WTC11 (cell line): Measurements from ENCODE around the gene JTB. TPM values are rescaled to one million over a fixed set of nuclear protein-coding genes. Genes with fewer than 3 reads are reported as not detected.

ENCODE experiments used
- ARID4B ChIP-seq: sonication (generic); formaldehyde crosslinking; IDR thresholded peaks from 2 replicates; pipeline ENCODE4 v1.8.0; 2023; ENCODE audit warnings: missing genetic modification reagents, mild to moderate bottlenecking, borderline replicate concordance
- FOXJ3 ChIP-seq: sonication (generic); formaldehyde crosslinking; IDR thresholded peaks from 2 replicates; pipeline ENCODE4 v1.9.0; 2021; ENCODE audit warnings: missing genetic modification reagents, mild to moderate bottlenecking, borderline replicate concordance
- FOXP1 ChIP-seq: sonication (generic); formaldehyde crosslinking; IDR thresholded peaks from 2 replicates; pipeline ENCODE4 v1.8.0; 2022; ENCODE audit warnings: missing genetic modification reagents, mild to moderate bottlenecking, moderate library complexity, borderline replicate concordance
- HMGA2 ChIP-seq: fragments of 250-450 bp; sonication (Bioruptor Pico); IDR thresholded peaks from 2 replicates; pipeline ENCODE4 v1.4.0; 2021; ENCODE audit warnings: mild to moderate bottlenecking, moderate library complexity
- IRF2 ChIP-seq: sonication (generic); formaldehyde crosslinking; IDR thresholded peaks from 2 replicates; pipeline ENCODE4 v1.8.0; 2022; ENCODE audit warnings: low read depth, missing genetic modification reagents, borderline replicate concordance
- MYBL2 ChIP-seq: sonication (generic); formaldehyde crosslinking; IDR thresholded peaks from 2 replicates; pipeline ENCODE4 v1.8.1; 2023; ENCODE audit warnings: mild to moderate bottlenecking, moderate library complexity, missing genetic modification reagents
- NFATC4 ChIP-seq: fragments of 250-450 bp; sonication (Bioruptor Pico); IDR thresholded peaks from 2 replicates; pipeline ENCODE4 v1.9.0; 2021; ENCODE audit warnings: mild to moderate bottlenecking
- NFE2L1 ChIP-seq: sonication (generic); formaldehyde crosslinking; IDR thresholded peaks from 2 replicates; pipeline ENCODE4 v1.8.1; 2023; ENCODE audit warnings: missing genetic modification reagents
- NFYB ChIP-seq: sonication (generic); formaldehyde crosslinking; conservative IDR thresholded peaks from 2 replicates; pipeline ENCODE4 v1.8.0; 2022; ENCODE audit warnings: low read depth, missing genetic modification reagents
- NR3C1 ChIP-seq: sonication (generic); formaldehyde crosslinking; conservative IDR thresholded peaks from 2 replicates; pipeline ENCODE4 v1.8.1; 2023; ENCODE audit warnings: low read depth, mild to moderate bottlenecking, missing genetic modification reagents
- SMAD3 ChIP-seq: sonication (generic); formaldehyde crosslinking; IDR thresholded peaks from 2 replicates; pipeline ENCODE4 v1.8.0; 2022; ENCODE audit warnings: missing genetic modification reagents, mild to moderate bottlenecking, borderline replicate concordance
- SMAD4 ChIP-seq: sonication (generic); formaldehyde crosslinking; IDR thresholded peaks from 2 replicates; pipeline ENCODE4 v1.8.0; 2022; ENCODE audit warnings: mild to moderate bottlenecking, missing genetic modification reagents
- SP1 ChIP-seq: sonication (generic); formaldehyde crosslinking; conservative IDR thresholded peaks from 2 replicates; pipeline ENCODE4 v1.8.1; 2022; ENCODE audit warnings: missing genetic modification reagents
- TEAD1 ChIP-seq: sonication (generic); formaldehyde crosslinking; IDR thresholded peaks from 2 replicates; pipeline ENCODE4 v1.8.0; 2022; ENCODE audit warnings: mild to moderate bottlenecking, missing genetic modification reagents
- TP53 ChIP-seq: sonication (generic); formaldehyde crosslinking; IDR thresholded peaks from 2 replicates; pipeline ENCODE4 v1.8.1; 2023; ENCODE audit warnings: mild to moderate bottlenecking, missing genetic modification reagents
- ZNF263 ChIP-seq: sonication (generic); formaldehyde crosslinking; IDR thresholded peaks from 2 replicates; pipeline ENCODE4 v1.8.1; 2022; ENCODE audit warnings: low read depth, mild to moderate bottlenecking, moderate library complexity, missing genetic modification reagents
- ZNF423 ChIP-seq: fragments of 250-450 bp; sonication (Bioruptor Pico); IDR thresholded peaks from 2 replicates; pipeline ENCODE4 v2.1.2; 2022; ENCODE audit warnings: mild to moderate bottlenecking, moderate library complexity
- ZNF425 ChIP-seq: fragments of 250-450 bp; sonication (Bioruptor Pico); conservative IDR thresholded peaks from 2 replicates; pipeline ENCODE4 v1.9.0; 2021; ENCODE audit warnings: mild to moderate bottlenecking
- ZSCAN18 ChIP-seq: fragments of 250-450 bp; sonication (Bioruptor Pico); IDR thresholded peaks from 2 replicates; pipeline ENCODE4 v2.1.2; 2022; ENCODE audit warnings: mild to moderate bottlenecking, moderate library complexity
- total RNA-seq: library from RNA; stranded (reverse); gene quantifications from 3 replicates; pipeline ENCODE4 v1.2.3, GENCODE V29; 2021
- TF ChIP-seq, protein P1 (sequence below): sonication (generic); formaldehyde crosslinking; IDR thresholded peaks from 2 replicates; pipeline ENCODE4 v1.8.0; 2022; ENCODE audit warnings: mild to moderate bottlenecking, missing genetic modification reagents
- TF ChIP-seq, protein P2 (sequence below): sonication (generic); formaldehyde crosslinking; IDR thresholded peaks from 2 replicates; pipeline ENCODE4 v1.8.1; 2022; ENCODE audit warnings: low read depth, missing genetic modification reagents, borderline replicate concordance
- TF ChIP-seq, protein P3 (sequence below): sonication (generic); formaldehyde crosslinking; IDR thresholded peaks from 2 replicates; pipeline ENCODE4 v1.8.0; 2022; ENCODE audit warnings: mild to moderate bottlenecking, missing genetic modification reagents
- TF ChIP-seq, protein P4 (sequence below): sonication (generic); formaldehyde crosslinking; IDR thresholded peaks from 2 replicates; pipeline ENCODE4 v1.8.1; 2023; ENCODE audit warnings: mild to moderate bottlenecking, missing genetic modification reagents, moderate library complexity

JTB gene
- total RNA-seq, 1 experiment from 2014 or later: 90.3 TPM

DNA sequence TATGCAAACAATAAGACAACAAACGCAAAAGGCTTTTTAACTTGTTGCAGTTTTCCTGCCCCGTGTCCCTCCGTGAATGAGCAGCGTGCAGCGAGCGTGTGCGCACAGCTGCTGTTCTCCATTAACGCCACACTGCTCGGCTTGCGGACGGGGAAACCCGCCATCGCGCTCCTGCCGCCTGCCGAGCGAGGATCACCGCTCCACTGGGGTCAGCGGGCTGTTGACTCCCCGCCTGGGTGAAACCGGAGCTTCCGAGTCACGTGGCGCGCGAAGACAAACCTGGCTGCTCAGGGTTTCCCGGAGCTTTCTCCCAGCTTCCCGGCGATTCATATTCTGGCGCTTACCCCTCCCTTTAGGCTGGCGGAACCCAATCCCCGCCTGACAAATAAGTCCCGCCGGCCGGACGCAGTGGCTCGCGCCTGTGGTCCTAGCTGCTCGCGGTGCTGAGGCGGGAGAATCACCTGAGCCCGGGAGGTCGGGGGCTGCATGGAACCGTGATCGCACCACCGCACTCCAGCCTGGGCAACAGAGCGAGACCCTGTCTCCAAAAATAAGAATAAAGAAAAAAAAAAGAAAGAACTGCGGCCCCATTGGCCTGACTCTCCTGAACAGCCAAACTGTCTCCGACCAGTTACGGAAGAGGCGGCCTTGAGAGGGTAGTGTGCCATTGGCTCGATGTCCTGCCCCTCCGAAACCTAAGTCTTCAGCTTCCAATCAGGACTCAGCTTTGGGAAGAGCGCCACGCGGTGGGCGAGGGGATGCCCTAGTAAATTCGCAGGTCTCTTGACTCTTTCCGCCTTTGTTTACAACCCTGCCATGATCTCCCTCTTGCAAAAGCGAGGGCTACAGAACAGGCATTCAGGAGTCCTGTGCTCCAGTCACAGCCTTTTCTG, 10.1 kb downstream of the JTB start, which contains the start of gene CREB3L4 (continued):
- TF ChIP-seq ARID4B (peak; percentile 79; the same call in 1 of the 2 replicates), ZNF423 (peak; percentile 34; the same call in 1 of the 2 replicates), NFYB (CRISPR knock-in tag) (peak; percentile 96), SMAD4 (CRISPR knock-in tag) (peak; percentile 37; the same call in 1 of the 2 replicates), NR3C1 (CRISPR knock-in tag) (0 out of 2 replicates have a peak, but pooled peaks have one; percentile 66), HMGA2 (CRISPR knock-in tag) (no peak), NFE2L1 (CRISPR knock-in tag) (peak; percentile 49), ZNF425 (CRISPR knock-in tag) (no peak), SMAD3 (CRISPR knock-in tag) (peak; percentile 62; the same call in 1 of the 2 replicates), TP53 (CRISPR knock-in tag) (no peak), ZSCAN18 (CRISPR knock-in tag) (no peak), NFATC4 (no peak), FOXJ3 (CRISPR knock-in tag) (no peak), IRF2 (no peak), MYBL2 (CRISPR knock-in tag) (peak; percentile 91), ZNF263 (0 out of 2 replicates have a peak, but pooled peaks have one; percentile 54), FOXP1 (CRISPR knock-in tag) (peak; percentile 85), SP1 (CRISPR knock-in tag) (peak; percentile 73), TEAD1 (peak; percentile 80; the same call in 1 of the 2 replicates)
- TF ChIP-seq, protein P1, sequence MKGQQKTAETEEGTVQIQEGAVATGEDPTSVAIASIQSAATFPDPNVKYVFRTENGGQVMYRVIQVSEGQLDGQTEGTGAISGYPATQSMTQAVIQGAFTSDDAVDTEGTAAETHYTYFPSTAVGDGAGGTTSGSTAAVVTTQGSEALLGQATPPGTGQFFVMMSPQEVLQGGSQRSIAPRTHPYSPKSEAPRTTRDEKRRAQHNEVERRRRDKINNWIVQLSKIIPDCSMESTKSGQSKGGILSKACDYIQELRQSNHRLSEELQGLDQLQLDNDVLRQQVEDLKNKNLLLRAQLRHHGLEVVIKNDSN (CRISPR knock-in tag): peak; percentile 98
- TF ChIP-seq, protein P2, sequence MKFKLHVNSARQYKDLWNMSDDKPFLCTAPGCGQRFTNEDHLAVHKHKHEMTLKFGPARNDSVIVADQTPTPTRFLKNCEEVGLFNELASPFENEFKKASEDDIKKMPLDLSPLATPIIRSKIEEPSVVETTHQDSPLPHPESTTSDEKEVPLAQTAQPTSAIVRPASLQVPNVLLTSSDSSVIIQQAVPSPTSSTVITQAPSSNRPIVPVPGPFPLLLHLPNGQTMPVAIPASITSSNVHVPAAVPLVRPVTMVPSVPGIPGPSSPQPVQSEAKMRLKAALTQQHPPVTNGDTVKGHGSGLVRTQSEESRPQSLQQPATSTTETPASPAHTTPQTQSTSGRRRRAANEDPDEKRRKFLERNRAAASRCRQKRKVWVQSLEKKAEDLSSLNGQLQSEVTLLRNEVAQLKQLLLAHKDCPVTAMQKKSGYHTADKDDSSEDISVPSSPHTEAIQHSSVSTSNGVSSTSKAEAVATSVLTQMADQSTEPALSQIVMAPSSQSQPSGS: no peak
- TF ChIP-seq, protein P3, sequence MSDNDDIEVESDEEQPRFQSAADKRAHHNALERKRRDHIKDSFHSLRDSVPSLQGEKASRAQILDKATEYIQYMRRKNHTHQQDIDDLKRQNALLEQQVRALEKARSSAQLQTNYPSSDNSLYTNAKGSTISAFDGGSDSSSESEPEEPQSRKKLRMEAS (CRISPR knock-in tag): peak; percentile 92; the same call in 1 of the 2 replicates
- TF ChIP-seq, protein P4, sequence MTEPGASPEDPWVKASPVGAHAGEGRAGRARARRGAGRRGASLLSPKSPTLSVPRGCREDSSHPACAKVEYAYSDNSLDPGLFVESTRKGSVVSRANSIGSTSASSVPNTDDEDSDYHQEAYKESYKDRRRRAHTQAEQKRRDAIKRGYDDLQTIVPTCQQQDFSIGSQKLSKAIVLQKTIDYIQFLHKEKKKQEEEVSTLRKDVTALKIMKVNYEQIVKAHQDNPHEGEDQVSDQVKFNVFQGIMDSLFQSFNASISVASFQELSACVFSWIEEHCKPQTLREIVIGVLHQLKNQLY (CRISPR knock-in tag): no peak
